Posterior vena cava (tissue), 2 donors: ENCODE data around the gene GPAT3. TPM values are rescaled to one million over a fixed set of nuclear protein-coding genes. Genes with fewer than 3 reads are reported as not detected.
"Not testable (repeated sequence)": the region's sequence is repeated elsewhere in the genome, so short reads cannot be mapped to it uniquely, and the experiment has no call there.

Experiments used
- DNase-seq: peaks from one replicate; pipeline ENCODE4 v3.0.0-alpha.2; 2020; ENCODE audit warnings: low spot score
- intact Hi-C, 2 donors: fragments of 100-400 bp; cut with DNase I; formaldehyde crosslinking; loops; one replicate each; pipeline versions ENCODE4 v1.14.1 to v1.14.2; 2022 to 2023
- total RNA-seq, 2 donors: library from RNA; stranded (reverse); fragmentation: NEBNext Ultra II Directional; extraction: Animal tissue kit (Norgen Biotek cat#: 25700); gene quantifications; one replicate each; pipeline ENCODE4 v1.2.1, GENCODE V29; 2021
- donor health status: DM: yes; HTN: yes; CAD: no.
- donor health status: DM: yes; HTN: yes; CAD: no.

The GPAT3 gene
- total RNA-seq, 2 donors from 2014 or later: 3.4 to 4.3 TPM

GRCh38 chr4:83542225-83542624, 6.3 kb downstream of the GPAT3 start:
- intact Hi-C loops: no loop called here

GRCh38 chr4:83546786-83547185, 10.9 kb downstream of the GPAT3 start:
- intact Hi-C loops: no loop called here
- no peak for DNase-seq

More at GRCh38 chr4:83542225-83542624, 6.3 kb downstream of the GPAT3 start:
- no peak for DNase-seq

- peak; percentile 86 for DNase-seq
- intact Hi-C loops: no loop called here
Observed at GRCh38 chr4:83548151-83548905, 12.4 kb downstream of the GPAT3 start.

GRCh38 chr4:83552083-83552482, 16.2 kb downstream of the GPAT3 start:
- intact Hi-C loops: no loop called here
- DNase-seq: no peak

- intact Hi-C loops: no loop called here
- DNase-seq: no peak
Observed at GRCh38 chr4:83552924-83553323, 17.0 kb downstream of the GPAT3 start.

GRCh38 chr4:83556006-83556707, 20.2 kb downstream of the GPAT3 start:
- intact Hi-C loops: no loop called here
- no peak for DNase-seq

GRCh38 chr4:83556816-83557215, 20.9 kb downstream of the GPAT3 start:
- intact Hi-C loops: no loop called here
- DNase-seq: no peak

- intact Hi-C loops: no loop called here
Observed at GRCh38 chr4:83558059-83558653, 22.2 kb downstream of the GPAT3 start.

GRCh38 chr4:83558680-83559079, 22.8 kb downstream of the GPAT3 start:
- intact Hi-C loops: no loop called here
- no peak for DNase-seq

More at GRCh38 chr4:83558059-83558653, 22.2 kb downstream of the GPAT3 start:
- DNase-seq: no peak

- no peak for DNase-seq
- intact Hi-C loops: no loop called here
Observed at GRCh38 chr4:83560523-83560922, 24.6 kb downstream of the GPAT3 start.

GRCh38 chr4:83561381-83561780, 25.5 kb downstream of the GPAT3 start:
- DNase-seq: no peak
- intact Hi-C loops: no loop called here

GRCh38 chr4:83563998-83564397, 28.1 kb downstream of the GPAT3 start:
- no peak for DNase-seq
- intact Hi-C loops: no loop called here

GRCh38 chr4:83568062-83568461, 32.2 kb downstream of the GPAT3 start:
- intact Hi-C loops: no loop called here
- no peak for DNase-seq

GRCh38 chr4:83569429-83569828, 33.5 kb downstream of the GPAT3 start:
- intact Hi-C loops: no loop called here
- DNase-seq: no peak

GRCh38 chr4:83569987-83570386, 34.1 kb downstream of the GPAT3 start:
- intact Hi-C loops: no loop called here
- DNase-seq: no peak

GRCh38 chr4:83572848-83573247, 36.9 kb downstream of the GPAT3 start:
- intact Hi-C loops: no loop called here
- DNase-seq: no peak

GRCh38 chr4:83574247-83574646, 38.3 kb downstream of the GPAT3 start:
- DNase-seq: no peak
- intact Hi-C loops: no loop called here

GRCh38 chr4:83576237-83576636, 40.3 kb downstream of the GPAT3 start:
- DNase-seq, intact Hi-C loops: not testable (repeated sequence)

- DNase-seq: no peak
- intact Hi-C loops: no loop called here
Observed at GRCh38 chr4:83581411-83582288, 45.7 kb downstream of the GPAT3 start.
